ENCODE data around the gene IFNLR1.

Gene IFNLR1

GRCh38 chr1:24150234-24151174, 36.6 kb downstream of the IFNLR1 start:
- DNase-seq: peak in 54 of 58 donors; percentile 3 to 83 (median 45)

GRCh38 chr1:24149866-24150233, 37.2 kb downstream of the IFNLR1 start:
- DNase-seq: peak in 1 of 58 donors; percentile 29

- no peak for DNase-seq
Measured at GRCh38 chr1:24147816-24148215, 39.3 kb downstream of the IFNLR1 start.

GRCh38 chr1:24147194-24147593, 39.9 kb downstream of the IFNLR1 start:
- DNase-seq: no peak

- DNase-seq: no peak
Measured at GRCh38 chr1:24142546-24143534, 44.2 kb downstream of the IFNLR1 start, which contains the start of gene IL22RA1. IL22RA1 (minus strand) TSS chr1:24143140; CDS start chr1:24143082, 58 bp downstream.

GRCh38 chr1:24141311-24141997, 45.6 kb downstream of the IFNLR1 start:
- no peak for DNase-seq

DNA sequence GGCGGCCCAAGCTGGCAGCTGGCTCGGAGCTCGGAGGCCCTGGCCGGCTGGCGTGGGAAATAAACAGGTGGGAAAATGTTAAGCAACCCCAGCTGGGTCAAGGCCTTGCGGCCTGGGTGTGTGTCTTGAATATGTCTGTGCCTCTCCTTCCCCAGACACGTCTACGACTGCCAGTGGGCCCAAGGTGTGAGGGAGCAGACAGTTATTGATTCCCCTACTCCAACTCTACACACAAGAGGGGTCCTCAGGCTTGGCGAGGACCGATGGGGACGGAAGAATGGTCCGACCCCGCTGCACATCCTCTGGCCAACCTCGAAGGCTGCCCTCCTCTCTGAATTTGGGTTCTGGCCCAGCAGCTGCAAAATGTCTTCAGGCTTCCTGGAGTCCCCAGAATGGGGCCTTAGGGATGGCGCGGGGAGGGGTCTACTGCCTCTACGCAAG, 46.3 kb downstream of the IFNLR1 start:
- DNase-seq: no peak

GRCh38 chr1:24139841-24140425, 47.2 kb downstream of the IFNLR1 start:
- DNase-seq: no peak

DNA sequence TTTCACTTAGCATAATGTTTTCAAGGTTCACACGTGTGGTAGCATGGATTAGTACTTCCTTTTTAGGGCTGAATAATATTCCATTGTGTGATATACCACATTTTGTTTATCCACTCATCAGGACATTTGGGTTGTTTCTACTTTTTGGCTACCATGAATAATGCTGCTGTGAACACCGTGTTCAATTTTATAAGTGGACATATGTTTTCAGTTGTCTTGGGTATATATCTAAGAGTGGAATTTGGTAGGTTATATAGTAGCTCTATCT, 47.9 kb downstream of the IFNLR1 start:
- DNase-seq: no peak

- DNase-seq: no peak
Measured at GRCh38 chr1:24138476-24139221, 48.4 kb downstream of the IFNLR1 start.

DNA sequence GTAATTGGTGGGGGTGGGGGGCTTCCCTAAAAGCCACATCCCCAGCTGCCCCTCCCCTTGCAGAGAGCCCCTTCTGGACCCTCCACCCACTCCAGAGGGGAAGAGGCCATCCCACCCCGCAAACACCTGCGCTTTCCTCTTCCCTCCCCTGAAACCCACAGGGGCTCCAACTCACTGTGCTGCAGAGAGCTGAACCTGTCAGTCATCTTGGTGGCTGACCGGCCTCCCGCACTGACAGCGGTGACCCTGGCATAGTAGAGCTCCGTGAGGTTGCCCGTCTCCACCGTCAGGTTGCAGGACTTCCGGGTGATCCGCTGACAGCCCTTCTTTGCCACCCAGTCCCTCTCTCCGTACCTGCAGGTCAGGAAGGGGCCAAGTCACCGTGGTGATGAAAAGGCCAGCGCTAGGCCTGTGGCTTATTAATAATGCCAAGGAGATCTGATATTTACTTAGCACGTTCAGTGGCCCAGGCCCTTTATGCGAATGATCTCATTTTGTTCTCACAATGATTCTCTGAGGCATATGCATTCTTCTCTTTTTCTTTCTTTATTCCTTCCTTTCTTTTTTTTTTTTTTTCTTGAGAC, 50.0 kb downstream of the IFNLR1 start:
- no peak for DNase-seq

- DNase-seq: no peak
Measured at GRCh38 chr1:24134376-24134775, 52.7 kb downstream of the IFNLR1 start.

- DNase-seq: no peak
Measured at GRCh38 chr1:24133819-24134218, 53.3 kb downstream of the IFNLR1 start.

DNA sequence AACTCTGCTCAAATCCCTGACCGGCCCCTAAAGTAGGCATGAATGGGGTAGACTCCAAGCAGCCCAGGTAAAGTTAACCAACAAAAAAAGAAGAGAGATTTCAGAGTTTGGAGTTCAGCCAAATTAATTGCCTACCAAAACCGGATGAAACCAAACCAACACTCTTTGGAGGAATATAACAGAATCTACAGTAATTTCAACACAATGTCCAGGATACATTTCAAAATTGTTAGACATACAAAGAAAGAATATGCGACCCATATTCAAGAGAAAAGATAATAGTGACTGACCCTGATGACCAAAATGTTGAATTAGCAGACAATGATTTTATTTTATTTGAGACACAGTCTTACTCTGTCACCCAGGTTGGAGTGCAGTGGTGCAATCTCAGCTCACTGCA, 56.7 kb downstream of the IFNLR1 start:
- DNase-seq: no peak

- DNase-seq: no peak
Measured at GRCh38 chr1:24127801-24128363, 59.2 kb downstream of the IFNLR1 start.

DNA sequence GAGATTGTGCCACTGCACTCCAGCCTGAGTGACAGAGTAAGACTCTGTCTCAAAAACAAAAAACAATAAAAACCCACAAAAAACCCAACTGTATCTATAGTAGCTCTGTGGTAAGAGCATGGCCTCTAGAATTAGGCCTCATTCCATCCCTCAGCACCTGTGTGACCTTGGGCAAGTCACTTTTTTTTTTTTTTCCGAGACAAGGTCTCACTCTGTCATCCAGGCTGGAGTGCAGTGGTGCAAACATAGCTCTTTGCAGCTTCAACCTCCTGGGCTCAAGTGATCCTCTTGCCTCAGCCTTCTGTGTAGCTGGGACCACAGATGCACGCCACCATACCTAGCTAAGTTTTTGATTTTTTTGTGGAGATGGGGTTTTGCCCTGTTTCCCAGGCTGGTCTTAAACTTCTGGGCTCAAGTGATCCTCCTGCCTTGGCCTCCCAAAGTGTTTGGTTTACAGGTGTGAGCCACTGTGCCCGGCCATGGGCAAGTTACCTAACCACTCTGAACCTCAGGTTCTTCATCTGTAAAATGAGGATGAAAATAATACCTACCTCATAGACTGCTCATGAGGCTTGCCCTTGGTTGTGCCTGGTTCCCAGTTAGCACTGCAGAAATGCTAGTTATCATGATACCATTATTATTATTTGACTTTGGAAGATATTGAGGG, 59.8 kb downstream of the IFNLR1 start:
- no peak for DNase-seq

DNA sequence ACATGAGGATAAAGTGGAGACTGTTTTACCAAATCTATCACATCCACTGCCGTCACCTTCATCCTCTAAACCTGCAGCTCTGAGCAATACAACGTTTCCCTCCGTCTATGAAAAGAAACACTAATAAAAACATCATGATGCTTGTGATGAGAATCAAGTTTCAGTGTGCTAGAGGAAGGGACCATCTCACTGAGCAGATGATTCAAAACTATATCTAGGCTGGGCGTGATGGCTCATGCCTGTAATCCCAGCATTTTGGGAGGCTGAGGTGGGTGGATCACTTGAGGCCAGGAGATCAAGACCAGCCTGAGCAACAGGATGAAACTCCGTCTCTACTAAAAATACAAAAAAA, 60.4 kb downstream of the IFNLR1 start:
- no peak for DNase-seq

GRCh38 chr1:24126018-24126671, 60.9 kb downstream of the IFNLR1 start:
- peak in 2 of 58 donors; percentile 19 to 28 for DNase-seq

DNA sequence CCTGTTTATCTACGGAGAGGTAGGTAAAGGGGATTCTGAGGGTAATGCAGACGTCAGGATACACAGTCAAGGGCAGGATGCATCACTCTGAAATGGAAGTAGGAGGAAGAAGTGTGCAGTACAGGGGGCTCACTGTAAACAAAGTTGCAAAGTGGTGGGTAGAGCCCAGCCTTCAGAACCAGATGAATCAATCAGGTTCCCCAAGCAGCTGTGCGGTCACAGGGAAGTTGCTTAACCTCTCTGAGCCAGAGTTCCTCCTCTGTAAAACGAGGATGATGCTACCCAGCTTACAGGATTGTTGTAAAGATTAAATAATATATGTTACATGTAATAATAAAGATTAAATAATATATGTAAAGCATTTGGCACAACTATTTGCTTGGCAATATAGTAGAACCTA, 61.6 kb downstream of the IFNLR1 start:
- DNase-seq: no peak
